Right ventricle myocardium inferior (tissue), 1 donor: Measurements from ENCODE around the gene IGFBPL1. TPM values are rescaled to one million over a fixed set of nuclear protein-coding genes. Genes with fewer than 3 reads are reported as not detected.
"Not testable (repeated sequence)": the region's sequence is repeated elsewhere in the genome, so short reads cannot be mapped to it uniquely, and the experiment has no call there.

Source experiments
- ATAC-seq: fragments of 200-7000 bp; cut with Tn5 transposase; one replicate; pipeline ENCODE4 v1.9.1; 2020; ENCODE audit warnings: mild to moderate bottlenecking, moderate library complexity
- DNase-seq: peaks from one replicate; pipeline ENCODE4 v3.0.0; 2021; ENCODE audit errors: missing footprints
- intact Hi-C: fragments of 100-400 bp; cut with DNase I; formaldehyde crosslinking; loops from one replicate; pipeline ENCODE4 v1.11.0; 2022
- total RNA-seq: library from RNA; stranded (reverse); fragmentation: NEBNext Ultra II Directional; extraction: Animal tissue kit (Norgen Biotek cat#: 25700); gene quantifications from one replicate; pipeline ENCODE4 v1.2.1, GENCODE V29; 2021
- donor health status: DM: no; HTN: yes; CAD: no; lungs with severe emphysema.

The IGFBPL1 gene
- total RNA-seq, 1 donor from 2014 or later: not detected

DNA sequence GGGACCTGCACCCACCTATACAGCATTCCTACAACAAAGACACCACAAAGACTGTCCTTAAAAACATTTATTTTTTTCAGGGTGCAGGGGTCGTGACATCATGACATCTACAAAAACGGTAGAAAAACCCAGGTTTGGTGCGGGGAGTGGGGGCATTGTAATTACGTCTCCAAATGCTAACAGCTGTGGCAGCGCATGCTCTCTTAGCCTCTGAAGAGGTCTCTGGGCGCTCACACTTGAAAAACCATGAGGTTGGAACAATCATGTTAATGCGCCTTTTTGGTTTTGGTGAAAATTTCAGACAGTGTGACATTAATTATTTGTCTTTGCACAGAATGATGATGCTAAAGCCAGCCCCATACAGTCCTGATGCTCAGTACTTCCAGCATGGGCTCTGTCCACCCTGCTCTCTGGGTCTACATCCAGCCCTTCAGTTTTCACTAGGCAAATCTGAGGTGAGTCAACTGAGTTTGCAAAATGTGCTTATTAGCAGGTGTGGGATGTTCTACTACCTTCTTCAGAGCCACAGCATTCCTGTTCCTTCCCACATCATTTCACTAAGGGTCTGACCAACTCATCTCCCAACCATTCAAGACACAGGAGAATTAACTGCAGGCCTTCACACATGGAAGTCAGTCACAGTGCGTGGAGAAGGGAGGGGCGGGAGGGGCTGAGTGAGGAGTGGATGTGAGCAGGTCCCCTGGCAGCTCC lies 17.6 kb downstream of the IGFBPL1 start:
- DNase-seq: no peak
- intact Hi-C loops: no loop called here
- ATAC-seq: no peak

- ATAC-seq (no peak), DNase-seq (no peak)
- intact Hi-C loops: no loop called here
Measured at GRCh38 chr9:38405785-38406184, 18.5 kb downstream of the IGFBPL1 start.

DNA sequence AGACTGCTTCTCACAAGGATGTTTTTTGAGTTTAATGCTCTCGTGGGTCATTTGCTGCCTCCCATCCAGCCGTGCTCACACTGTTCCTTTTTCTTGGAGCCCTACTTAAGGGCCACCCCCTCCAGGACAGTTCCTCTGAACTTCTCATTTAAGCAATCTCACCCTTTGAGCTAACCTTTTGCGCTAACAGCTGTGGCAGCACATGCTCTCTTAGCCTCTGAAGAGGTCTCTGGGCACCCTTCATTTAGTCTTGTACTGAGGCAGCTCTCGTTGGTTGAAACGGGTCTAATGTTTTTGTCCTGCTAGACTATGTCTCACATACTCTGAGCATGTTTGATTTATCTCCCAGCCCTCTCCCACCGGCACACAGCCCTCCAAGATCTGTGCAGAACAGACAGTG lies 19.9 kb downstream of the IGFBPL1 start:
- no peak for ATAC-seq
- intact Hi-C loops: no loop called here
- no peak for DNase-seq

- DNase-seq (no peak), ATAC-seq (no peak)
- intact Hi-C loops: no loop called here
Measured at GRCh38 chr9:38401994-38402393, 22.3 kb downstream of the IGFBPL1 start.

GRCh38 chr9:38399191-38399590 lies 25.1 kb downstream of the IGFBPL1 start:
- intact Hi-C loops: loop anchor here (10.0 kb wide), 3 partner anchors 484 to 654 kb away; partner anchors contain the start of gene EXOSC3
- DNase-seq, ATAC-seq: not testable (repeated sequence)

- ATAC-seq (no peak), DNase-seq (no peak)
- intact Hi-C loops: loop anchor here (10.0 kb wide), 3 partner anchors 482 to 652 kb away; partner anchors contain the start of gene EXOSC3
Measured at GRCh38 chr9:38396371-38396671, 27.9 kb downstream of the IGFBPL1 start.

GRCh38 chr9:38395653-38396370 lies 28.4 kb downstream of the IGFBPL1 start:
- intact Hi-C loops: loop anchor here (10.0 kb wide), 3 partner anchors 481 to 651 kb away; partner anchors contain the start of gene EXOSC3
- ATAC-seq: no peak

GRCh38 chr9:38394416-38394815 lies 29.8 kb downstream of the IGFBPL1 start:
- DNase-seq (no peak), ATAC-seq (no peak)
- intact Hi-C loops: loop anchor here (10.0 kb wide), 3 partner anchors 480 to 650 kb away; partner anchors contain the start of gene EXOSC3

More at GRCh38 chr9:38395653-38396370, 28.4 kb downstream of the IGFBPL1 start:
- DNase-seq: no peak

DNA sequence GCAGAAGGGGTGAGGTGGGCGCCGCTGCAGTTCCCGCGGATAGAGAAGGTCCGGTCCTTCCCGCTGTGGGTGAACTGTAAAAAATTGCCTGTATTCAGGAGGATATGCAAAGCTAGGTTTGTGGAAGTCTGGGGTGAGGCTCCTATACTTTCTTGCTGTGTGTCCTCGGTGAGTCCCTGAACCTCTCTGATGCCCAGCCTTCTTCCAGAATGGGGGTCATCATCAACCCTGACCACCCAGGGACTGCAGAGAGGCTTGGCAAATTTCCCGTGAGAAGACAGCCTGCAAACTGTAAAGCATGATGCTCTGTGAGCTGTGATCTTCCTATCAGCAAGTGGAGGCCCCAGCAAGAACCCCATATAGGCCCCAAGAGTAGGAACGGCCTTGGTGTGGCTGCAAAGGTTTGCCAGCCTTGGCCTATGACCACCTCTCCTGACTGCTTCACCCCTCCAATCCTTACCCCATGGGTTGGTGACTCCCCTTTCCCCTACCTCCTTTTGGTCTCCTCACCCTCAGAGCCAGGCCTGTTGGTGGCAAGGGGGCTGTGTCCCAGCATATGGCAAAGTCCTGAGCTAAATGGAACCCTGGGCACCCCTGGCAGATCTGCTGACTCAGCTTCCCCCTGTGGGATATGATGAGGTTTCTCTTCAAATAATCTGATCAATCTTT lies 31.0 kb downstream of the IGFBPL1 start:
- ATAC-seq: no peak
- intact Hi-C loops: loop anchor here (10.0 kb wide), 3 partner anchors 478 to 648 kb away; partner anchors contain the start of gene EXOSC3
- no peak for DNase-seq

GRCh38 chr9:38392235-38393127 lies 31.8 kb downstream of the IGFBPL1 start, which contains the start of gene ALDH1B1:
Gene ALDH1B1 (plus strand): TSS chr9:38392702. CDS start chr9:38395749, 3,047 bp downstream.
- intact Hi-C loops: loop anchor here (10.0 kb wide), 3 partner anchors 478 to 648 kb away; partner anchors contain the start of gene EXOSC3
- DNase-seq: peak; percentile 93
- ATAC-seq: peak; percentile 100

DNA sequence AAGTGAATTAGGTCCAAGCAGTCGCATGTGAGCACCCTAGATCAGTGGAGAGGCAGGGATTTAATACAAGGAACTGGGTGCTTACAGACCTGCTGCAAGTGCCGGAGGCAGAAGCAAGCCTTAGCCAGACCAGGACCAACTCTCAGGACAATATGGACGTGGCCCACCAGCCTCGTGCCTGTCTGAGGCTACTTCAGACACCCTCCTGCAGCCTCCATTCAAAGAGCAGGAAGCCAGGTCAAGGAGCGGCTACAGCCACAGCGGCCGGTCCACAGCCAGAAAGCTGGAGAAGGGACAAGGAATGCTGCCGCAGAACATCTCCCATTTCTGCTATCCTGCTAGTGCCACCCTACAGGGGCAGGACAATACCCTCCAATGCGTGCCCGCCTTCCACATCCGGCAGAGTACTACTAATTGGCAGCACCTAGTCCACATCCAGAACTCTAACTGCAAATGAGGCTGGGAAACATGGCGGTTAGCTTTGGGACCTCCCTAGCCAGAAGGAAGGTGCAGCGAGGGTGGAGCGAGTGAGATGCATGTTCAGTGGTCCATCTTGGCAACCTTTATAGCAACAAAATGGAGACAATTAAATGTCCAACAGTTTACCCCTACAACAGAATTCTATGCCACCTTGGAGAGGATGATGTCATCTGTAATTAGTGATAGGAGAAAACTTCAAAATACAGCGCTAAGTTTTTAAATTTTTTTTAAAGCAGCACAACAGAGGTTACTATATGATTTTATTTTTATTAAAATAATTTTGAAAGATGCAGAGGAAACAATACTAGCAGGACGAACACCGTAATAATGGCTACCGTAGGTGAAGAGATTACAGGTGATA lies 32.8 kb downstream of the IGFBPL1 start:
- no peak for ATAC-seq
- intact Hi-C loops: loop anchor here (10.0 kb wide), 3 partner anchors 477 to 647 kb away; partner anchors contain the start of gene EXOSC3
- no peak for DNase-seq

DNA sequence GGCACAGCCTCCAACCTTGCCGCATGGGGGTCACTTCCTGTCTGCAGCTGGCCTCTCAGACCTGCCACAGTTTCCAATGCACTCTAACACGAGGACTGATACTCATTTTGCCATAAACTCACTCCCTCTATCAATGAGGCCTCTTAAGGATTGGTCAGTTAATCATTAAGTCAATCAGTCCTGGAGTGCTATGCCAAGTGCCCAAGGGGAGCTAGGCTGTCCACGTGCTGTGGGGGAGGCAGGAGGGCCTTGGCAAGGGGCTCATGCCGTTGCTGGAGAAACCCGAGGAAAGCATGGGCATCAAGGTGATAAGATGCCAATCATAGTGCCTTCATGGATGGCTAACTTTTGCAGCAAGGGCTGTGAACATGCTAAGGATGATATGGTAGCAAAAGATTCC lies 33.4 kb downstream of the IGFBPL1 start:
- no peak for DNase-seq
- ATAC-seq: no peak
- intact Hi-C loops: loop anchor here (10.0 kb wide), 3 partner anchors 476 to 646 kb away; partner anchors contain the start of gene EXOSC3

DNA sequence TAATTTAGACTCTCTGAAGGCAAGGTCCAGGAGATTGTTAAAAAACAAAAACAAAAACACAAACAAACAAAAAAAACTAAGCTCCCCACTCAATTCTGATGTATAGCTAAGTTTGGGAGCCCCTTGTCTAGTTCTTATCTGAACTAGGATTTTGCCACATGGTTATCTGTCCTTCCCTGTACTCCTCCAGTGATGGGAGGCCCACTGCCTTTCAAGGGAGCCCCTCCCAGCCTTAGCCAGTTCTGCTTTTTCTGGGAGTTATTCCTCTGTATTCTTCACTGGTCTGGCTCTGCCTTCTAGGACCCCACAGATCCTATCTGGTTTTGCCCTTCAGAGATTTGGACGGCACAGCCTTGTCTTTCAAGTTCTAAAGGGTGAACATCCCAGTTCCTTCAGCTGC lies 33.8 kb downstream of the IGFBPL1 start:
- intact Hi-C loops: loop anchor here (10.0 kb wide), 3 partner anchors 476 to 646 kb away; partner anchors contain the start of gene EXOSC3
- no peak for DNase-seq
- ATAC-seq: no peak

- intact Hi-C loops: no loop called here
- no peak for DNase-seq
- no peak for ATAC-seq
Measured at GRCh38 chr9:38389313-38389712, 34.9 kb downstream of the IGFBPL1 start.

DNA sequence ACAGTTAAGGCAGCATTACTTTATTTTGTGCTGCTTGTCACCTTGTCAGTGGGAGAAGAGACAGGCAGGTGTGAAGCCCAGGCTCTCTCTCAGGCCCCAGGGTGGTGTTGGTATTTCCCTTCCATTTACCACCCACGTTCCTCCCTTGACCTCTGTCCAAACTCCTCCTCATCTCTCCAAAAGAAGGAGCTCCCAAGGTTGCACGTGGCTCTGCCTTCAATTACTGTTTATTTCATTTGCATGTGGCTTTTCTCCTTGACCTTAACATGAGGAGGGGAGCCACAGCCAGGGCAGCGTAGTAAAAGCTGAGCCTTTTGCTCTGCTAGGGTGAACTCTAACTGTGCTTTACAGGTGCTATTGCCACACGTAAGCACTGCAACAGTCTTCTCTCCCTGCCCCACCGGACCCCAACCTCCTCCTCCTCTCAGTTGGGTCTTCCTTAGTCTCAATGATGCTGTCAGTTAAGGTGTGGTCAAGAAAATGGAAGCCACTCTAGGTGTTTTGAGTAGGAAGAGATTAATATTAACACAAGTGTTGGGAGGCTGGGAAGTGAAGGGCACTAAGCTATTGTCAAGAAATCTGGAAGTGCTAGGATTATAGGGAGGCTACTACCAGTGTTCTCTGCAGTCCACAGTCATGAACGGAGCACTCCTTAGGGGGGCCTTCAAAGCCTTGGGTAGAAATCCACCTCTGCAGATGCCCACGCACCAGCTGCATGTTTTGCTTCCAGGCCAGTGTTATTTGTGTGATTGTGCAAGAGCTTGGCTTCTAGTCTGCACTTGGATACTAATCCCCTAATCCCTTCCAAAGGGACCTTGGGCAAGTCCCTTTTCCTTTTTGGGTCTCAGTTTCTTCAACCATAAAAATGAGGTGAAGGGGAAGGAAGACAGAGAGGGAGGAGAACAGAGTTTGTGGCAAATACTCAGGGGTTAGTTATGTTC lies 35.7 kb downstream of the IGFBPL1 start:
- intact Hi-C loops: no loop called here
- no peak for DNase-seq
- ATAC-seq: peak; percentile 45

- ATAC-seq (no peak), DNase-seq (no peak)
- intact Hi-C loops: no loop called here
Measured at GRCh38 chr9:38387751-38388150, 36.5 kb downstream of the IGFBPL1 start.
